ENCODE data around the gene CECR2. TPM values are rescaled to one million over a fixed set of nuclear protein-coding genes. Genes with fewer than 3 reads are reported as not detected.

Gene CECR2
- total RNA-seq, 1 experiment from 2014 or later: 3.6 TPM

DNA sequence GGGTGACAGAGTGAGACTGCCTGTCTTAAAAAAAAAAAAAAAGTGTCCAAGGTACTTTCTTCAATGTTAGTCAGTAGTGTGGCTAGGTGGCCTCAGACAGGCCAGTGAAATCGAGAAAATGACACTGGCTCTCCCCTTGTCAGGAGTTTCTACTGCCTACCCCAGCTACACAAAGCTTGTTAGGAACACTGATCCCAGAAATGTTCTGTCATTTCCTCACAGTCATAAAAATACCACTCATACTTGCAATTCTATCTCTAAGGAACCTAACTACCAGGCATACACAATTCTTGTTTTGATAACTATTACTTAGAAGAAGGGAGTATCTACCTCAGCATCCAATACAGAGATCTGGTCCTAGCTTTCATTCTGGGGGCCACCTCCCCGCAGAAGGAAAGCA lies 228.0 kb downstream of the CECR2 start:
- no peak for DNase-seq (ENCODE audit: low read depth, low spot score)
- H3K4me1 ChIP-seq (ENCODE audit: control insufficient read depth, insufficient read depth, low read length): no peaks in the 10 kb centered on the region; the same call in 1 of the 2 replicates

GRCh38 chr22:17598318-17598717 lies 229.1 kb downstream of the CECR2 start:
- intact Hi-C loops (cut with micrococcal nuclease; ENCODE audit: unreplicated experiment): no loop called here
- Histone ChIP-seq H3K27ac (ENCODE audit: low read length) (no peak overlapping the region), H3K27me3 (ENCODE audit: control insufficient read depth, insufficient read depth, low read length) (no peaks in the 10 kb centered on the region), H3K9me3 (ENCODE audit: control insufficient read depth, insufficient read depth, low read depth, low read length) (no peaks in the 10 kb centered on the region), H3K36me3 (ENCODE audit: control insufficient read depth, insufficient read depth, low read length) (peaks cover 13% of the 10 kb centered on the region), H3K4me3 (ENCODE audit: low read depth in 2 of 2, low read length in 2 of 2) (no peak overlapping the region), H3K4me1 (ENCODE audit: control insufficient read depth, insufficient read depth, low read length) (no peaks in the 10 kb centered on the region; the same call in 1 of the 2 replicates)
- ChIA-PET CTCF (no interaction called here), POLR2A (interaction anchor here (0.8 kb wide), 1 partner anchor 116 kb away, joined by 3 read pairs; no protein-coding TSS in a partner anchor)
- BruUV-seq (replicated peaks): no TSS peak
- TF ChIP-seq TCF7L2 (IDR thresholded peaks at IDR 0.05; ENCODE audit: low read depth, low read length): no peak
- TF ChIP-seq POLR2AphosphoS5 (IDR thresholded peaks at IDR 0.05; ENCODE audit: low read depth, low read length): no peak
- no peak for TF ChIP-seq SIN3A (IDR thresholded peaks at IDR 0.05; ENCODE audit: borderline replicate concordance, insufficient read depth, low read depth, low read length)
- TF ChIP-seq REST (IDR thresholded peaks at IDR 0.05; ENCODE audit: insufficient read depth in 1 of 2, low read depth in 2 of 2, low read length in 1 of 2): no peak
- no peak for TF ChIP-seq CTCF (IDR thresholded peaks at IDR 0.05)
- DNase-seq (ENCODE audit: low read depth, low spot score) (no peak), ATAC-seq (no peak)
- in situ Hi-C loops (cut with HindIII; ENCODE audit: low pct_unique_long_range_greater_than_20kb, low sequenced_read_pairs): no loop called here

More for the DNA sequence above, 228.0 kb downstream of the CECR2 start:
- ATAC-seq: no peak
- ChIA-PET CTCF (no interaction called here), POLR2A (interaction anchor here (0.7 kb wide), 1 partner anchor 44 kb away, joined by 3 read pairs; no protein-coding TSS in a partner anchor)
- in situ Hi-C loops (cut with HindIII; ENCODE audit: low pct_unique_long_range_greater_than_20kb, low sequenced_read_pairs) (no loop called here), intact Hi-C loops (cut with micrococcal nuclease; ENCODE audit: unreplicated experiment) (no loop called here)
- Histone ChIP-seq H3K4me3 (ENCODE audit: low read depth in 2 of 2, low read length in 2 of 2) (no peak overlapping the region), H3K9me3 (ENCODE audit: control insufficient read depth, insufficient read depth, low read depth, low read length) (no peaks in the 10 kb centered on the region), H3K36me3 (ENCODE audit: control insufficient read depth, insufficient read depth, low read length) (peaks cover 14% of the 10 kb centered on the region), H3K27ac (ENCODE audit: low read length) (no peak overlapping the region), H3K27me3 (ENCODE audit: control insufficient read depth, insufficient read depth, low read length) (no peaks in the 10 kb centered on the region)
- TF ChIP-seq REST (IDR thresholded peaks at IDR 0.05; ENCODE audit: insufficient read depth in 1 of 2, low read depth in 2 of 2, low read length in 1 of 2): no peak
- TF ChIP-seq CTCF (IDR thresholded peaks at IDR 0.05): no peak
- no peak for TF ChIP-seq SIN3A (IDR thresholded peaks at IDR 0.05; ENCODE audit: borderline replicate concordance, insufficient read depth, low read depth, low read length)
- no peak for TF ChIP-seq TCF7L2 (IDR thresholded peaks at IDR 0.05; ENCODE audit: low read depth, low read length)
- TF ChIP-seq POLR2AphosphoS5 (IDR thresholded peaks at IDR 0.05; ENCODE audit: low read depth, low read length): no peak
- BruUV-seq (replicated peaks): no TSS peak
